ENCODE data around the gene KDM1B.
A peak's percentile ranks its signal among the peaks of the same experiment; 100 is the strongest.
"Not testable (repeated sequence)": the region's sequence is repeated elsewhere in the genome, so short reads cannot be mapped to it uniquely, and the experiment has no call there.

The KDM1B gene

GRCh38 chr6:18155150-18155863, at the start of gene KDM1B:
Gene KDM1B (plus strand): TSS chr6:18155422. CDS start chr6:18159896, 4,474 bp downstream.
- peak; percentile 99 for DNase-seq (ENCODE audit: low spot score)

DNA sequence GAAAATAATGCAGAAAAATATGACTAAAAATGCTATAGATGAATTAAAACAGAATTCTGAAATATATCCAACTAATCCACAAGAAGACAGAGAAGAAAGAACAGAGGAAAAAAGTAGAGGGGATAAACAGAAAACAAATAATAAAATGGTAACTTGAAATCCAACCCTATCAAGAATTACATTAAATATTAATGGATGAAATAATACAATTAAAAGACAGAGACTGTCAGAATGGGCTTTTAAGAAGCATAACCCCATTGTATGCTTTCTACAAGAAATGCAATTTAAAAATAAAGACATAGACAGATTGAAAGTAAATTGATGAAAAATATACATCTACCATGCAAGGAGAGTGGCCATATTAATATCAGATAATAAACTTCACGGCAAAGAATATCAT, 48.2 kb upstream of the KDM1B start:
- no peak for DNase-seq (ENCODE audit: low spot score)

DNA sequence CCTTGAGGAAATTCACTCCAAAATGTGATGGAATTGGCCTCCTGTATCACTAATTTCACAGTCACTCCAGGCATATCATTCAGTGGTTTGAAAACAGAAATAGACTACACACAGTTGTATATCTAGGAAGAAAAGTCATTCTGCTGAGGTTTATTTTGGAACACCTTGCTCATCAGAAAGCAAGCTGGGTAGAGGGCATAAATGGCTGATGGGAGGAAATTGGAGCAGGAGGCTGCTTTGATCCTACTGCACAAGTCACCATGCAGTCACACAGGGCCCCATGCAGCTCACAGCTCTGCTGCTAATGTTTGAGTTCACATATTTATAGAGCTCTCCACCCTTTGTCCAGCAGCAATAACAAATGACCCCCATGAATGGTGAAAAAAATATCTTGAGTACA, 45.1 kb upstream of the KDM1B start:
- DNase-seq (ENCODE audit: low spot score): no peak

DNA sequence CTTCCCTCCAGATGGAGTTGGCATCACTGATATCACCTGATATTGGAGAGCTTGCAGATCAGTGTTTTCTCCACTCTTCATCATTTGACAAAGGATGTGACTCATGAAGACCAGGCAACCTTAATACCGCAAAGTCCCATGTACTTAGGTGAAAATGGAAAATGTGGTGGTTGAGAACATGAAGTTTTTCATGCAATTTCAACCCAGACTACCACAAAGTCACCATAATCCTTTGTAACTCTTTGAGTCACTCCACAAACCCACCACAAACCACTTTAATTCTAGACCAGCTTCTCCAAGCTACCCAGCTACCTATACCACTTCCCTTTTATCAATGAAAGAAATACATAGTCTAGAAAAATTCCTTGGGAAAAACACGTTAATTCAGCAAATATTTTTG, 39.9 kb upstream of the KDM1B start:
- DNase-seq (ENCODE audit: low spot score): no peak

DNA sequence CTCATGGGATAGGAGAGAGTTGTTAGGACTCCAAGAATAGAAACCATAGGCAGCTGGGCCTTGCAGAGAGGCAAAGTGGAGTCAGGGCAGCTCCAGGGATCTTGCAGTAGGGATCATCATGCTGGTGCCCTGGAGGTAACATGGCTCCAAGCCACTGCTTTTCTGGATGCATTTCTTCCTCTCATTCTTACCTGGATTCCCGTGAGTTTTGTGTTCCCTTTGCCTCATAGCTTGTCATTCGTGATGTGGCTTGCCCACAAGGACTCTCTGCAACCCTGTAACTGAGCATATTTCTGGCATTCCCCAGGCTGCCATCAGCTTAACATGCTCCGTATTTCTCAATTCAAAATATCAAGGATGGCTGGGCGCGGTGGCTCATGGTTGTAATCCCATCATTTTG, 38.1 kb upstream of the KDM1B start:
- DNase-seq (ENCODE audit: low spot score): no peak

GRCh38 chr6:18118330-18118729, 36.9 kb upstream of the KDM1B start:
- DNase-seq (ENCODE audit: low spot score): no peak

DNA sequence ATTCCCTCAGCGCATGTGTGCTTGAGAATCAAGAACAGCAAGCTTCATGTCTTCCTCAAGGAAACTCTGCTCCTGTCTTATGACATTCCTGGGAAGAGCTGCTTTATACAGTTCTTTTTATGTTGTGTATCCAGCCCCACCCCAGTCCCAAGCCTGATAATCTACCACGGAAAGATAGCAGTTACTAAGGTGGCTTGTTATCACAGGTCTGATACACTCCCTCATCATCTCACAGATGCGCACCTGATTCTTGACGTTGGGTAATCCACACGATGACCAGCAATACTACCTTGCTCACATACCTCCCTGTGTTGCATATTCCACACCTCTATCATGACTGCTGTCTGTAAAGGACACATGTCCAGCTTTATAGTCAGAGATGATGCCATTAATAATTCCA, 36.0 kb upstream of the KDM1B start:
- no peak for DNase-seq (ENCODE audit: low spot score)

DNA sequence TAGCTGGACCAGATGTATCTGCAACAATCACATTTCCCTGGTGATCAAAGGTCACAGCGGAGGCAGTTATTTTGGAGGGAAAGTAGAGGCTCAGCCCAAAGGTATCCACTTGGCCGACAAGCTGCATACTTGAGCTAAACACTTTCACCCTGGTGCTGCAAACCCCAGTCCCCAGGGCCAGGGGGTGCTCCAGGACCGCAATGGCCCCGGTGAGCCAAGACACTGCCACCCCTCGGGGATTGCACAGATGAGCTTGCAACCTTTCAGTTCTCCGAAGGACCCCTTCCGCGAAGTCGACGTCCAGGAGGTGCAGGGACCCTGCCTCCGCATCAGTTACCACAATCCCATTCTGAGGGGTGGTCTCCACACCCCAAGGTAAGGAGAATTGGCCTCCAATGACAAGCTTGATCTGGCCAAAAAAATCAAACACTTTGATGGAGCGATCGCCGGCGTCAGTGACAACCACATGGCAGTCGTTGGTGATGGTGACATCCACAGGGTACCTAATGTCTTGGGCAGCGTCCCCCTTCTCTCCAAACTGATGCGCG, 33.6 kb upstream of the KDM1B start:
- DNase-seq (ENCODE audit: low spot score): no peak

DNA sequence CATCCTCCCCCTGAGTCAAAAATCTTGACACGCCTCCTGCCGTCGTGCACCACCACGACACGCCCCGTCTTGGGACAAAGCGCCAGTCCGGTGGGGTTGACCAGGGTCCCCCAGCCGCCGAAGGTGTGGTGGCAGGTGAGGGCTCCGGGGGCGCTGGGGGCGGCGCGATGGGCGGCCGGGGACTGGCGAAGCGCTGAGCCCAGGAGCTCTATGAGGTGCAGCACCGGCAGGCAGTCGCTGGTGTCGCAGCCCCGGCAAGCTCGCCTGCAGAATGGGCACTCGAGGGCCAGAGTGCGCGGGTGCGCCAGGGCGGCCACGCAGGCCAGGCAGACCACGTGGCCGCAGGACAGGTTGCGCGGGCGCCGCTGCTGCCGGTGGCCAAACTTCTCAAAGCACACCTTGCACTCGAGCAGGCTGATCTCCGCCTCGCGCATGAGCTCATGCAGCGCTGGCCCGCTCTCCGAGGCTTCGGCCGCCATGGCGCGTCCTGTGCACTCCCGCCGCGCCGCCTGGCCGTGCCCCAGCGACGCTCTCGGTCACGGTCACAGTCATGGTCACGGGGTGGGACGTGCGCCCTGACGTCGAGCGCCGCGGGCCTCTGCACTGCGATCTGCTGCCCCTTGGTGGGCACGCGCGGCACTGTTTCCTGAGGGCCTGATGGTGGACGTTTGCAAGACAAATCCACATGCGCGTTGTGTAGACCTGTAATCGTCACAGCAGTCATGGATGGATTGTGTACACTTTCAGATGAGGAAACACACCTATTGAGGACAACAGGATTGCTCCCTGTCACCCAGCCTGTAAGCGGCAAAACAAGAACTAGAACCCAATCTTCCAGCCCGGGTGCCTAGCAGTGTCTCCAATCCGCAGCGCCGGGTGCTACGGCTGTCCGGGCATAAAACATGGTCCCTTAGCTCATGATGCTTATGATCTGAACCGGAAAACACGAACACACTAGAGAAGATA, 32.8 kb upstream of the KDM1B start, which contains the start of gene NHLRC1:
Gene NHLRC1, minus strand, starts transcription at position 550 of the 966 bp plus-strand sequence. Its CDS starts 71 bp downstream, at position 479.
- DNase-seq (ENCODE audit: low spot score): peak; percentile 89

- DNase-seq (ENCODE audit: low spot score): no peak
Observed at GRCh38 chr6:18126121-18126520, 29.1 kb upstream of the KDM1B start.

GRCh38 chr6:18132346-18132745, 22.9 kb upstream of the KDM1B start:
- DNase-seq (ENCODE audit: low spot score): no peak

DNA sequence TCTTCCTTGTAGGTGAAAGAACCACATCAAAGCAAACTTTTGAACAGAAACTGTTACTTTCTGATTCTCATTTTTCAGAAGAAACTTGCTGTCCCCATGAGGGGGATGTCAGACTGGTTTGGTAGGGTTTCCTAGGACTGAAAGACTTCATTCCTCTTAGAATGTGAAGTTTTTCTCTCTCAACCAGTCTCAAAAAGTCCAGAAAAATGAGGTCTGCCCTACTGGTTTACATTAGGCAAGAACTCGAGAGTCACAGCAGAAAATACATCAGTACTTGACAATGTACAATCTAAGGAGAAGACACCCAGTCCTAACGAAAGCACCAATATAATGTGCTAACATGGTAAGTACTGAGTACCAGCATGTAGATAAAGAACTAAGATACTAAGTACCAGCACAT, 20.1 kb upstream of the KDM1B start:
- DNase-seq (ENCODE audit: low spot score): no peak

- no peak for DNase-seq (ENCODE audit: low spot score)
Observed at GRCh38 chr6:18136260-18136659, 19.0 kb upstream of the KDM1B start.

- DNase-seq (ENCODE audit: low spot score): no peak
Observed at GRCh38 chr6:18138906-18139305, 16.3 kb upstream of the KDM1B start.

GRCh38 chr6:18139935-18140621, 15.1 kb upstream of the KDM1B start:
- no peak for DNase-seq (ENCODE audit: low spot score)

GRCh38 chr6:18141805-18142590, 13.2 kb upstream of the KDM1B start:
- DNase-seq (ENCODE audit: low spot score): no peak

GRCh38 chr6:18142591-18142861, 12.7 kb upstream of the KDM1B start:
- DNase-seq (ENCODE audit: low spot score): no peak

- DNase-seq (ENCODE audit: low spot score): no peak
Observed at GRCh38 chr6:18147160-18147559, 8.1 kb upstream of the KDM1B start.

DNA sequence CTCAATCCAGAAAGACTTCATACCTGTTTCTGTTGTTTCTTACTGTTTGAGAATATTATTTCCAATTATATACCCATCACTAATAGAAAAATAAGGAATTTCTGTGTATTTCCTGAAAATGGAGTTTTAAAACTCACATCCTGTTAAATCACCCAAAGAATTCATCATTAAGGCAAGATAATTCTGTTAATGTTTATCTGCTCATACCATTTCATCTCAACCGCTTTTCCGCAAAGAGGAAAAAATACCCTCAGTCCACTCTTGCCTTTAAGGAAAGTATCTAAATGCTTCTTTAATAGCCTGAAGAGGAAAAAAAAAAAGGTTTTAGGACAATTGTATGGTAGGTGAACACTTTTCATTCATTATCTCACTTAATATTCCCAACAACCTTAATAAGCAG, 7.6 kb upstream of the KDM1B start:
- no peak for DNase-seq (ENCODE audit: low spot score)

DNA sequence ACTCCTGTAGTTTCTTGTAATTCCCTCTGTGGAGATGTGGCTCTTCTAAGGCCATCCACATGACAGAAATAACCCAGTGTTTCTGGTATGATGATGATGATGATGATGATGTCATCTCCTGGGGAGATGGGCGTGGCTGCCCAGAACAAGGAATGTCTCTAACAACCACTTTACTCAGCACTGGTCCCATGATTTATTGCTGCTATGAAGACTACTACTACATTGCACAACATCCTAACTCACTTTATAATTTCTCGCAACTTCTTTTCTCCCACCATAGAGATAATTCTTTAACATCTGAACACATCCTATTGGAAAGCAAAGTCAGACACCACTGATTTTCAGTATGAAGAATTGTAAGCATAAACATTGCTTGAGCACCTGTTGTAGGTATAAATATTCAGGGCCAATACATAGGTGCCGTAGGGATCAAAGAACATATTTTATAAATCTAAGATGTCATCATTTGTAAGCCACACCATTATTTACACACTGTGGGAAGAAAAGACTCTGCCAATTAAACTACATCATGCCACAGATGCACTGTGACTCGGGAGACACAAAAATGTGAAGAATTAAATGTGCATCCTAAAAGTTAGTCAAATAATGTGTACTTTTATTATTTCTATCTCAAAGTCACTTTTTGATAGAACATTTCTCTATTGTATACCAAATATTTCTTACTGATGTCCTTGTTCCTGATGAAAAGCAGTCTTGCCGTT, 6.8 kb upstream of the KDM1B start:
- no peak for DNase-seq (ENCODE audit: low spot score)

DNA sequence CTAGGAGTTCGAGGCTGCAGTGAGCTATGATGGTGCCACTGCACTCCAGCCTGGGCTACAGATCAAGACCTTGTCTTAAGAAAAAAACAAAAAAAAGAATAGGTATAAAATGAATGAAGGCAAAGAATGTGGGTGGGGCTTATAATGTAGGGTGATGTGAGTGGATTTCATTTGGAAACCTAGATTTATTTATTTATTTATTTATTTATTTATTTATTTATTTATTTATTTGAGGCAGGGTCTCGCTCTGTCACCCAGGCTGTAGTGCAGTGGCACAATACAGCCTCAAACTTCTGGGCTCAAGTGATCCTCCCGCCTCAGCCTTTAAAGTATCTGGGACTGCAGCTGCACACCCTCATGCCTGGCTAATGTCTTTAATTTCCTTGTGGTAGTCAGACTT, 3.8 kb upstream of the KDM1B start:
- DNase-seq (ENCODE audit: low spot score): not testable (repeated sequence)

Data from left forelimb (tissue), 1 donor.